ENCODE results near the gene EDEM3.

- TF ChIP-seq CTCF (conservative IDR thresholded peaks at IDR 0.05) (no peak), EZH2 (IDR thresholded peaks at IDR 0.05; ENCODE audit: low read depth) (no peak)
Observed at GRCh38 chr1:184655185-184655584, 99.5 kb downstream of the EDEM3 start.
